Stimulated activated CD8-positive, alpha-beta memory T cell treated with anti-CD3 and anti-CD28 coated beads, Interleukin-4, amount 100 ng/mL, for 1 hour (primary cell): Measurements from ENCODE around the gene IGSF21.
"Not testable (repeated sequence)": the region's sequence is repeated elsewhere in the genome, so short reads cannot be mapped to it uniquely, and the experiment has no call there.

Experiments
- DNase-seq, 2 donors: peaks; one replicate each; pipeline ENCODE4 v3.0.0-alpha.2; 2020; ENCODE audit warnings: low read depth in 2 of 2, low spot score in 1 of 2

IGSF21 gene

DNA sequence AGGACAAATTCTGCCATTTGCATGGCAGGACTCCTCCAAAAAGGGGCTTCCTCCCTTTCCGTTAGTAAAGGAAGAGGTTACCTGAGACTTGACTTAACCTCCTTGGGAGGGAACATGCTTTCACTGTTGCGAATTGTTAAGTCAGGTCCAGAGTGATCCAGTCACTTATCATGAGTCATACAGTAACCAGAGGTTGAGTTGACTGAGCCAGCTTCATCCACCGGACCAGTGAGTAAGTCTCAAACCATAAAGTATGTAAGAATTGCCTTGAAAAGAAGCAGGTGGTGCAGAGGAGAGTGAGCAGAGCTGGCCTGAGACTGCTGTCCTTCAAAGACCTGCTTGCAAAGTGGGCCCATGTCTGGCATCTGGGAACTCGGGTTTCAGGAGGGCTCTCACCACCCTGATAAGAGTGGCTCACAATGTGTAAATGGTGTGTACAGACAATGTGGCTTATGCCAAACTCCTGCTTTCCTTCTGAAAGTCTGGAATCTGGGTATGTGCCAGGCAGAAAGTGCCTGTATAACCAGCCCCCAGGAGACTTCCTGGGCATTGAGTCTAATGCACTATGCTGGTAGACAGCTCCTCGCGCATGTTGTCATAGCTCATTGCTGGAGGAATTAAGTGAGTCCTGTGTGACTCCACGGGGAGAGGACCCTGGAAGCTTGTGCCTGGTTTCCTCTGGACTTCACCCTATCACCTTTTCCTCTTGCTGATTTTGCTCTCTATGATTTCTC lies 288.8 kb downstream of the IGSF21 start:
- no peak for DNase-seq

DNA sequence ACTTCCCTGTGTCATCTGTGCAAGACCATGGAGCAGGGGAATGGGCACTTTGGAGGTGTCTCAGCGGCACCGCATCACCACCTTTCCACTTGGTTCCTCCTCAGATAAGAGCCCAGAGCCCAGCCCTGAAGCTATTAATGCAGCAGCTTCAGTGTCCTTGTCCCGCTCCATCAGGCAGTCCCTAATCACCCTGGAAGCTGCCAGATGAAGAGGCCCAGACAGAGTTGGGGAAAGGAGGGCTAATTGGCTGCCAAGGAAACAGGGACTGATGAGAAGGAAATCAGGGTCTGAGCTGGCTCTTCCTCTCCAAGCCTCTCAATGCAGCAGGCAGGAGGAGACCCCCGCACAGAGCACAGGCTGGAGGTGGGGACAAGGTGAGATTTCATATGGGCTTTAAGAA lies 290.0 kb downstream of the IGSF21 start:
- DNase-seq, result no peak

DNA sequence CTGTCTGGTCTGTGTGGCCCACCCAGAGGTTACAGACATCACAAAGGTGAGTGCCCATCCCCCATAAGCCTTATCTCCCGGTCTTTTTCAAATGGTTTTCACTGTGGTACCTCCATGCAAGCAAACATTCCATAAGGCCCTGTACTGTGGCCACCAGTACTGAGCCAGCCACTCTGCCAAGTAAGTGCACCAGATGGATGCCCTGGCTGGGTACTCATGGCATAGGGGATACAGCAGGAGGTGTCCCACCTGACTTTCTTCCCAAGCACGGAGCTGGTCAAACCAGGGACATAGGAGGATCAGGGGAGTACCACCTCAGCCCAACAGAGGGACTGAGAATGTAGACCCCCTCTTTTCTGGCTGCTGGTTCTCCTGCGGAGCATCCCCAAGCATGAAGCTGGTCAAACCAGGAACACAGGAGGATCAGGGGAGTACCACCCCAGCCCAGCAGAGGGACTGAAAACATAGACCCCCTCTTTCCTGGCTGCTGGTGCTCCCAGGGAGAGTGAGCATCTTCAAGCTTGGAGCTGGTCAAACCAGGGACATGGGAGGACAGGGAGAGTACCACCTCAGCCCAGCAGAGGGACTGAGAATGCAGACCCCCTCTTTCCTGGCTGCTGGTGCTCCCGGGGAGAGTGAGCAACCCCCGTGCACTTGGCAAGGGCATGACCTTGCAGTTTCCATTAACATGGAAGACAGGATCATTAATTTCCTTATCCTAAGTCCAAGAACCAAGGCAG lies 291.4 kb downstream of the IGSF21 start:
- DNase-seq, result no peak

DNA sequence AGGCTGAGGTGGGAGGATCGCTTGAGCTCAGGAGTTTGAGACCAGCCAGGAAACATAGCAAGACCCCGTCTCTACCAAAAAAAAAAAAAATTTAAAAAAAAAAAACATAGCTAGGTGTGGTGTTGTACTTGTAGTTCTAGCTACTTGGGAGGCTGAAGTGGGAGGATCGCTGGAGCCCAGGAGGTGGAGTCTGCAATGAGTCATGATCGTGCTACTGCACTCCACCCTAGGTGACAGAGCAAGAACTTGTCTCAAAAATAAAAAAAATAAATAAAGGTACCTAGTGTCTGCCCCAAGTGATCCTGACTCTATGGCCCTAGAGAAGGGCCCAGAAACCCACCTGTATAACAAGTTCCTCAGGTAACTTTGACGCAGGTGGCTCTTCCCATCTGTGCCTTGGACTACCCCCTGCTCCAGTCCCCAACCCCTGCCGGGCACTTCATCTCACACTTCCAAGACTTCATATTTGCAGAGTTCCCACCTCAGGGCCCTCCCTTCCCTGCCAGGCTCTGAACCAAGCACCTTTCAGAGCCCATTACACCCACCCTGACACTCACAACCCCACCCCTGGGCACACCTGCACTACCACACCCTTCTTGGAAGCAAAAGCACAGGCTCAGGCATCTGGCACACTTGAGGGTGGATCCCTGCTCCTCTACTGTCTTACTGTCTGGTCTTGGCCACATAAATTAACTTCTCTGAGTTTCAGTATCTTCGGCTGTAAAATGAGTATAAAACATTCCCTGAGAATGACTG lies 292.9 kb downstream of the IGSF21 start:
- DNase-seq, result no peak

DNA sequence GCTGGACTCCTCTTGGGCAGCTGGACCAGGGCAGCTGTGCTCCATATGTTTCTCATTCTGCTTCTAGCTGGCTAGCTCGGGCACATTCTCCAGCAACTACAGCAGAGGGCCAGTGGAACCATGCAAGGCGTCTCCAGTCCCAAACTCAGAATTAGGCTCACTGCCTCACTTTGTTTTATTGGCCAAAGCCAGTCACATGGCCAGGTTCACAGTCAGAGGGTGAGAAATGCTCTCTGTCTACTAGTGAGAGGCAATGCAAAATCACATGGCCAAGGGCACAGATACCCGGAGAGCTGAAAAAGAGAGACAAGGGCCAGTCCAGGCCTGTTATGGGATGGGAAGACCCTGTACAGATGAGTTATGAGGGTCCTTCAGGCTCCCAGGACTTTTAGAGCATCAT lies 294.3 kb downstream of the IGSF21 start:
- DNase-seq, result no peak

DNA sequence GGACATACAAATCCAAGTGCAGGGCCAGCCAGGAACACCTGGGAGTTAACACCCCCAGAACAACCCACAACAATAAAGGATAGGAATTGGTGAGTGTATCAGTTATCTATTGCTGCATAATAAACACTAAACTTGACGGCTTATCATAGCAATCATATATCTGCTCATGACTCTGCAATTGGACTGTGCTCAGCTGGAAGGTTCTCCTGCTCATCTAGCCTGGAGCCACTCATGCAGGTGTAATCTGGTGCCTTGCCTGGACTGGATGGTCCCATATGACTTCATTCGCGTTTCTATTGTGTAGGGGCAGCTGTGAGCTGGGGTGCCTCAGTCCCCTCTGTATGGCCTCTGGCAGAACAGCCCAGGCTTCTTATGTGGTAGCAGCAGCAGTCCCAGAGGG lies 296.9 kb downstream of the IGSF21 start:
- DNase-seq, result no peak

DNA sequence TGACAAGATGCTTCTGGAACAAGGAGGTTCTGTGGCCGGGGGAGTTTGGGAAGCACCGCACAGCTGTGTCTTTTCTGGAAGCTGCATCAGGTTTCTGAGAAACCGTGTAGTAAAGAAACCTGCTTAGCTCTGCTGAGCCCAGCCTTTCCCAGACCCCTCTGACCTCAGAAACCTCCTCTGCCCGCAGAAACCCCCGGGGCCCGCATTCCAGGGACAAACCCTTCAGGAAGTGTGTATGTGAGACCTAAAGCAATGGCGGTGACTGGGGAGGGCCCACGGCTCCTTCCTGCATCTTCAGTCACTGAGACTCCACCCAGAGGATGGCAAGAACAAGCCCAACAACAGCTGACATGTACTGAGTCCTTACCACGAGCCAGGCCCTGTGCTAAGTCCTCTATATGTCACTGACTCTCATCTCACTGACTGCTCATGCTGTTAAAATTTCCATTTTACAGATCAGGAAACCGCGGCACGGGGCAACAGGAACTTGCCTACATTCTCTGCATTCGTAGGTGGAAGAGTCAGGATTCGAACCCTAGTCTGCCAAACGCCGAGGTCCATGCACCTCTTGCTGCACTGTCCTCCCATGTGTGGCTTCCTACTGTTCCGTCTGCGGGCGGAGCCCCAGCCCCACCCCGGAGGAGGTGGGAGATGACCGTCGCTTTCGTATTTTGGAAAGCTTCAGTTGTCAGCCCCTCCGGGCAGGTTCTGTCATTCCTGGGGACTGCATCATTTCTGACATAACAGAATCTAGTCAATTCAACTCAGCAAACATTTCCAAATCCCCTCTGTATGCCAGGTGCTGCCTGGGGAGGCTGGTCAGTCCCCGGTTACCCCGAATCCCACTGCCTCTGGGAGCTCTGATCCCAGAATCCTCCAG lies 299.8 kb downstream of the IGSF21 start:
- no peak for DNase-seq

DNA sequence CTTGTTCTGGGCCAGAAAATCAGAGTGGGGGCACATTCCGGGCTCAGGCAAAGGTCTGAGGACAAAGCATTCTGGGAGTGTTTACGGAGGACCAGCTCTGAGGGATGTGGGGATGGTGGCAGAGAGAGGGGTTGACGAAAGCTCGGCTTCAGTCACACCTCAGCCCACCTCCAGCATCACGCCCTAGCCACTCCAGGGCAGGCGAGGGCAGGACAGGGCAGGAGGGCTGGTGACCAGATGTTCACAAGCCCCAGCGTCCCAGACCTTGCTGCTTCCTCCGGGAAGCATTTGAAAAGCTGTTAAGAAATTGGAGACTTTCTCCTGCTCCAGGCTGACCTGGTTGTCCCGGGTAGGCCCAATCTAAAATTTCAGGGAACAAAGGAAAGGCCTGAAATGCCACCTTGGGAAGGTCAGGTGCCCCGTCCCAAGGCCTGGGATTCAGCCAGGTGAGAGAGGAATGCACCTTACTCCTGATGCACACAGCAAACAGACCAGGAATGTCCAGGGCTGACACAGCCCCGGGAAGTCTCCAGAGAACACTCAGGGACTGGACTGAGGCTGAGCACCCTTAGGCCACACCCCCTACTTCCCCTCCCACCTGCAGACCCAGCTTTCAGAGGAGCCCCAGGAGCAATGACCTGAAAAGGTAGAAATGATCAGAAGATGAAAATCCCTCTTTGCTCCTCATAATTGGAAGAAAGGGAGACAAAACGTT lies 301.2 kb downstream of the IGSF21 start:
- no peak for DNase-seq

DNA sequence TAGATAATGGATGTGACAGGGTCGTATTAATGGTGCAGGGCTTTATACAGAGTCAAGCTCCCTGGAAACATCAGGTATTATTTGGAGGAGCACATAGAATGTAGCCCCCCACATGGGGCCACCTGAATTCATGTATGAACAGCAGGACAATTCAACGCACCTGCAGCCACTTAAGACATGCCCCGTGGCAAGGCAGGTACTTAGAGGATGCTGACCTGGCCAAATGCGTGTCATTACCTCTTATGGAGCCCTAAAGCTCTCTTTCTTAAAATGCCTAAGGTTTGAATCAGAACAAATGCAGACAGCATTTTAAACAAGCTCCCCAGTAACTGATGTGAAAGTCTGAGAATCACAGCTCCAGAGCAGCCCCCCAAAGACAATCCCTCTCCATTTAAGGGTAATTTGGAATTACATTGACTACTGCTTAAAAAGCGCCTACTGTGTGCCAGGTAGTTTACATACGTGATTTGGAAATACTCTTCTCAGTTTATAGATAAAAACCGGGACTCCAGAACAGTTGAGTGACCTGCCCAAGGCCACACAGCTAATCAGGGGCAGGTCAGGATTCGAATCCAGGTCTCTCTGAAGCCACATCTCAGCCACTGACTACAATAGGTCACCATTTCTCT lies 302.1 kb downstream of the IGSF21 start:
- no peak for DNase-seq

DNA sequence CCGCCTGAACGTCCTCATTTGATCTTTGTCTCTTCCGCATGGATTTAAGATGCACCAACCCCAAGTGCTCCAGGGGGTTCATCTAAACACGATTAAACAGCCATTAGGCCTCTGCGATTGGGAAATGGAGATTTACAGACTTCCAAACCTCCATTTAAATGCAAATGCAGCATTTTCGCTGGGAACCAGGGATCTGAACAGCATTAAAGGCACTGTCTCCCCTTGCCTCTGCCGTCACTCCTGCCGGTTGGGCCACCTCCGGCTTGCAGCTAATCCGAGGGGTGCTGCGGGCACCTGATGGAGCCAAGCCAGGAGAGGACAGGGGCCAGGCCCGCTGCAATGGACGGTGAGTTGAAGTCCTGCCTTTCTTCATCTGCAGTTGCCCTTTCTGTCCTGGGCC lies 302.8 kb downstream of the IGSF21 start:
- no peak for DNase-seq

DNA sequence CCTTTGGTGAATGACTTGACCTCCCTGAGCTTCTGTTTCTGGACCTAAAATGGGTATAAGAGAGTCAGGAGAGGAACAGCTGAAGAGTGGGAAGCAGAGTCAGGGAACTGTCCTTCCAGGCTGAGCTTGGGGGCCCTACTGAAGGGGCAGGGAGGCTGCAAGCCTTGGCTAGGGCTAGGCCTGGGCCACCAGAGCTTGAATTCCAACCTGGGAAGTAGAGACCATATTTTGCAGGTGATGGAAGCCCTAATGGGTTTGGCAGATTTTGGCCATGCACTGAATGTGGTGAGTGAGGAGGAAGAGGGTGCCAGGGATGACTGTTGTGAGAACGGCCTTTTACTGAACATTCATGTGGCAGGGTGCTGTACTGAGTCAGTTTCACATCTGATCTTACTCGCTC lies 303.7 kb downstream of the IGSF21 start:
- DNase-seq, result no peak

DNA sequence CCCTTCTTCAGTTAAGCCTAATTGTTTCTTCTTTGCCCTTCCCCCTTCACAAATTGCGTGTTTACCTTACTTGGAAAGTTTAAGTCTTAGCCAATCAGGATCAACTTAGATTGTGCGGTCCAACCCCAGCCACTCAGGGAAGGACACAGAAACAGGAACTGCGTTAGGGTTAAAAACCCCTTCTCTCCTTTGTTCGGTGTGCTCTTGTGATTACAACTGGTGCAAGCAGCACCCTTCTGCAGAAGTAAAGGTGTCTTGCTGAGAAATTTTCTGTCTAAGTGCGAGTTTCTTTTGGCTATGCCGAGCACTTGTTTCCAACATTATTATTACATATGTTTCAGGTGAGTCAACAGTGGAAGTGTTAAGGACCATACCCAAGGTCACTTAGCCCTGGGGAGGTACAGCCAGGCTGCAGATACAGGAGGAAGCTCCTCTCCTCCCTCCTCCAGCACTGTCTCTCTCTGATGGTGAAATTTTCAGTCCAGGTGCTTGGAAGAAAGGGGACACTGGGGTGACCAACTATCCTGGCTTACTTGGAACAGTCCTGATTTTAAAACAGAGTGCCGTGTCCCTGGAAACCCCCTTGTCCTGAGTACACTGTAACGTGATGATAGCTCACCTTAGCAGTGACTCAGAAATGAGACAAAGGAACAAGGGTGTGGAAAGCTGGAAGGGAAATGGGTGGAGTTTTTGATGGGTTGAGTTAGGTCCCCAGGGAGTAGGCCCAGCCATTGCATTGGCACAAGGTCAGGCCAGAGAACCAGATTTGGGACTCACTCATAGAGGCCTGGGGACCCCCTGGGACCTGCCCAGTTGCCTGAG lies 304.4 kb downstream of the IGSF21 start:
- DNase-seq, result no peak

DNA sequence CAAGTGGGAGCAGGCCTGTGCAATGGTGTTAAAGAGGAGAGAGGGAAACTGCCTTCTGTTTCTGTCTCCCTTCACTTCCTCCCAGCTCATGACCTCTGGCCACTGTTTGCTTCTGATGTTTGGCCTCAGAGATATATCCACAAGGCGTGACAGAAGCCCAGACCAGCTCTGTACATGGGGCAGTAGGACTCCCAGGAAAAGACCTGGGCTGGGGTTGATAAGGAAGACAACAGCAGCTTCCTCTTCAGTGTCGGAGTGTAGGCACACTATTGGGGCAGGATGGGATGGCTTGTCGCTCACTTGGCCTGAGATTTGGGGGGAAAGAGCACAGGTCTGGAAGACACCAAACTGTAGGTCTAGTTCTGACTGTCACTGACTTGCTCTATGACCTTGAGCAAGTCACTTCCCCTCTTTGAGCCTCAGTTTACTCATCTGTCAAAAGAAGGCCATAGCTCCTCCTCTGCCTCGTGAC lies 305.3 kb downstream of the IGSF21 start:
- DNase-seq, result no peak

DNA sequence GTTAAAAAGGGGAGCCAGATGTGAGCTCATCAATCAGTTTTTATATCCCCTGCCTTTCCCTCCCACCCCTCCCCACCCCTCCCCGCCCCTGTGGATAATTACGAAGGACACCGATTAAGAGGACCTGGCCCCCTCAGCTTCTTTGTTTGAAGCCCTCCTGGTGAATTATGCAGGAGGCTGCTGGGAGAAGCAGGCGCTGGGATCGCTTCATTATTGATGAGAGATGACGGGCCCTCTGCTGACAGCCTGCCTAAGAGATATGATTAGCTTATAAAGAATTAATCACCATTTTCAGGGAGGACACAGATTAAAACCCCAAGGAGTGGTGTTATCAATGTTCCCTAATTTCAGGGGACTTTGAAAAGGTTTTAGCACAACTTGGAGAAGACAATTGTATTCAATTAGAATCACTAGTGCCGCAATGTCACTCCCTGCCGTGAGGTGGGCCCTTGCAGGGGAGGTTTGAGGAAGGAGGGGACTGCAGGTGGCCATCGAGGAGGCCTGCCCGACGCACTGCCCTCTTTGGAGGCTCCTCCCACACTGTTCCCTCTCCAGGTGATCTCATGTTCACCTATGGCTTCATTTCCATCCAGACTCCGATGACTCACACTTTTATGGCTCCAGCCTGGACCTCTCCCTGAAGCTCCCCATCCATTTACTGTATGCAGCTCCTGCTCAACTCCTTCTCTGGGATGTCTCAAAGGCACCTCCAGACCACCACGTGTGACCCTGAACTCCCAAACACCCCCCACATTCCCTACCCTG lies 306.1 kb downstream of the IGSF21 start:
- no peak for DNase-seq

DNA sequence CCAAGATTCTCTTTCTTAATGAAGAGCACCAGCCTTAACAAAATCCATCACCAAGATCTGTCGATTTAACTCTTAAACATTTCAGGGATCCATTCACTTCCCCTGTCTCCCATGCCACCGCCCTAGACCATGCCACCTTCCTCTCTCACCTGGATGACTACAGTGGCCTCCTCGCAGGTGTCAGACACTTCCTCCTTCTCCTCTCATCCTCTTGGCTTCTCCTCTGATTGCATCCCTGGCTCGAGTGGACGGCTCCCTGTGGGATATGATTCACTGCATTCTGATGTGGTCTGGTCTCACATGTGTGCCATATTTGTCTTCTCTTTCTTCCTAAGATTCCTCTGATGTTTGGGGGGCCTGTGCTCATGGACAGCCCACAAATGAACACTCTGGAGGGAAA lies 306.7 kb downstream of the IGSF21 start:
- no peak for DNase-seq

DNA sequence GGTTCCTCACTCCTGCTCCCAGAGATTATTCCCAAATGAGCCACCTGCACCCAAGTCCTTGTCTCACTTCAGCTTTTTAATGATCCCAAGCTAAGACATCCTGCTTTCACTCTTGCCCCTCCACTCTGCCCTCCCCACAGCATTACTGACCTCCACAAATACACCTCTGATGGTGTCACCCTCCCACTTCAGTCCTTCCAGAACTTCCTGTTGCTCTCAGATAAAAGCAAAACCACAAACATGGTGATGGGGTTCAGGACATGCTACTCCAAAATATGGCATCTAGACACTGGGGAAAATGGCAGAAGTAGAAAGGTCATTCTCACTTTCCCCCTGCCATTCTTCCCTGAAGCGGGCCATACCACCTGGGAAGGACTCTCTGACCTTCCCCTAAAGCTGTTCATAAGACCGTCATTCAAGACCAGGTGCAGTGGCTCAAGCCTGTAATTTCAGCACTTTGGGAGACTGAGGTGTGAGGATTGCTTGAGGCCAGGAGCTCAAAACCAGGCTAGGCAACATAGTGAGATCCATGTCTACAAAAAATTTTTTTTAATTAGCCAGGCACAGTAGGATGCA lies 307.4 kb downstream of the IGSF21 start:
- no peak for DNase-seq

DNA sequence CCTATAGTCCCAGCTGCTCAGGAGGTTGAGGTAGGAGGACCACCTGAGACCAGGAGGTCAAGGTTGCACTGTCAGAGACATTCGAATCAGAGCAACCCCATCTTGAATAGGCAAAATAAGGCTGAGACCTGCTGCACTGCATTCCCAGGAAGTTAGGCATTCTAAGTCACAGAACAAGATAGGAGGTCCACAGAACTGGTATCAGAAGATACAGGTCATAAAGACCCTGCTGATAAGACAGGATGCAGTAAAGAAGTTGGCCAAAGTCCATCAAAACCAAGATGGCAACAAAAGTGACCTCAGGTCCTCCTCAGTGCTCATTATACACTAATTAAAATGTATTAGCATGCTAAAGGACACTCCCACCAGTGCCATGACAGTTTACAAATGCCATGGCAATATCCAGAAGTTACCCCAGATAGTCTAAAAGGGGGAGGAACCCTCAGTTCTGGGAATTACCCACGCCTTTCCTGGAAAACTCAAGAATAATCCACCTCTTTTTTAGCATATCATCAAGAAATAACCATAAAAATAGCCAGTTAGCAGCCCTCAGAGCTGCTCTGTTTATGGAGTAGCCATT lies 307.9 kb downstream of the IGSF21 start:
- DNase-seq, result no peak

DNA sequence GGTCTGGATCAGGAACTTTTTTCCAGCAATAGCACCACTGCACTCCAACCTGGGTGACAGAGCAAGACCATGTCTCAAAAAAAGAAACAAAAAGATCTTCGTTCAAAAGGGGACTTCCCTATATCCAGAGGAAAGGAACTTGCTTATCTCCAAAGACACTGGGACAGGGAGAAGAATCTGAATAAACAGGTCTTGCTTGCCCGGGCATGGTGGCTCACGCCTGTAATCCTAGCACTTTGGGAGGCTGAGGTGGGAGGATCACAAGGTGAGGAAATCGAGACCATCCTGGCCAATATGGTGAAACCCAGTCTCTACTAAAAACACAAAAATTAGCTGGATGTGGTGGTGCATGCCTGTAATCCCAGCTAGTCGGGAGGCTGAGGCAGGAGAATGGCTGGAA lies 308.5 kb downstream of the IGSF21 start:
- DNase-seq, result not testable (repeated sequence)
